ENCODE data around the gene SLIT3.
"Not testable (repeated sequence)": the region's sequence is repeated elsewhere in the genome, so short reads cannot be mapped to it uniquely, and the experiment has no call there.

Gene SLIT3

DNA sequence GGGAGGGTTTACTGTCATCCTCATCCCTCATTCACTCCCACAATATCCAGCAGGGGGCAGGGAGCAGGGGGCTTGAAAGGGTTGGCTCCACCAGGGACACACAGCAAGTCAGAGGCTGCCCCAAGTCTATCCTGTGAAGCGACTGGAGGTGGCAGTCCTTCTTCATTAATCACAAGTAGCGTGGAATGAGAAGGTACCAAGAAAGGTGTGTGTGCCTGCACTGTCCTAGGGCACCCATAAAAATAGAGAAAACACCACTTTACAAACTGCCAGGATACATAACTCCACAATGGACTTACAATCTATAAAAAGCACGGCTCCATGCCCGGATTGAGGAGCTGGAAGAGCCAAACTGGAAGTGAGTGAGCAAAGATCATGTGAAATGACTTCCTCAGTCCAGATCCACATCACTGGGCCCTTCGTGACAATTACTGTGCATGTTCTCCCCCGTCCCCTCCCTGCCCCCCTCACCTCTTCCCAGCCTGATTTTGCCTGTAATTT is 183.9 kb downstream of the SLIT3 start:
- in situ Hi-C loops (cut with MboI; ENCODE audit: low sequenced_read_pairs): no loop called here

DNA sequence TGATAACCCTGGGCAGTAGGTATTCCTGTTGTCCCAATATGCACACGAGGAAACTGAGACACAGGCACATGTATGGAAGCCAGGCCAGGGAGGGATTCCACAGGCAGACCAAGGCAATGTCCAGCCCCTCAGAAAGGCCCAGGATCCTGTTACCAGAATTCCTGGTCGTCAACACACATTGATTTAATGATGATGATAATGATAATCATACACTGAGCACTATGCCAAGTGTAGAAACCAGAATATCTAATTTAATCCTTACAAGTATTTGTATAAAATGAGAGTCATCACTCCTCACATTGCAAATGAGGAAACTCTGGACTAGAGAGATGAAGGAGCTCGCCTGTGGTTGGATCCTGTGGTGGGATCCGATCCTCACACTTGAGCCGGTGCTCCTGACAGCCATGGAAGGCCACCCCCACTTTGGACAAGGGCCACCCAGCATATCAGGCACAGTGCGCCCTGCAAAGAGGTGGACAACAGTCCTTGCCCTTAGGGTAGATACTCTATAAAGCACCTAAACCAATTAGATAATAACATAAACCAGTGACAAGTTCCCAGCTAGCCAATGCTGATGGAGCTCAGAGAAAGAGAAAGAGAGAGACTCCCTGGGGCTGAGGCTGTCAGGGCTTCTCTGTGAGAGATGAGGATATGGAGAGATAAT is 185.3 kb downstream of the SLIT3 start:
- in situ Hi-C loops (cut with MboI; ENCODE audit: low sequenced_read_pairs): no loop called here

DNA sequence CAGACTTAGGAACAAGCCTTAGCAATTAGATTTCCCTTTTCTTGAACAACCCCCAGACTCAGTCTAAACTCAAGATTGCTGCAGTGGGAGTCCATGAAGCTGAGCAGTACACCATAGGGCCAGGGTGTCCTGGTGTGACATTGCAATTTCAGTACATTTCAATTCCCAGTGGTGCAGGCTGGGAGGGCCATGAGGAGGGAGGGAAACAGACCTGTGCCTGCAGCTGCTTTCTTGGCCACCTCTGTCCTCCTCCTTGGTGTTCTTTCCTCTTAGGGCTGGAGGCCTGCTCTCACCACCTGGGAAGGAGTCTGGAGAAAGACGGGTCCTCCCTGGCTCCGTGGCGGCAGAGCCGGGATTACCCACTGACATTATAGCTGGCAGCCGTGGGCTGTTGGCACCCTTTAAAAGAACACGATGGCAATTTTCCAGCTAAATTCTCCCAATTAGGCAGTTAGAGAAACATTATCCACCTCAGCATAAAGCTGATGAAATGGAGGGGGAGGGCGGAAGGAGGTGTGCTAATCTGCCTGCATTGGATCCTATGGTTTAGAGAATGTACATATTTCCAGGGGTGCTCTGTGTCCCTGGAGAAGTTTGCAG is 186.4 kb downstream of the SLIT3 start:
- in situ Hi-C loops (cut with MboI; ENCODE audit: low sequenced_read_pairs): no loop called here

DNA sequence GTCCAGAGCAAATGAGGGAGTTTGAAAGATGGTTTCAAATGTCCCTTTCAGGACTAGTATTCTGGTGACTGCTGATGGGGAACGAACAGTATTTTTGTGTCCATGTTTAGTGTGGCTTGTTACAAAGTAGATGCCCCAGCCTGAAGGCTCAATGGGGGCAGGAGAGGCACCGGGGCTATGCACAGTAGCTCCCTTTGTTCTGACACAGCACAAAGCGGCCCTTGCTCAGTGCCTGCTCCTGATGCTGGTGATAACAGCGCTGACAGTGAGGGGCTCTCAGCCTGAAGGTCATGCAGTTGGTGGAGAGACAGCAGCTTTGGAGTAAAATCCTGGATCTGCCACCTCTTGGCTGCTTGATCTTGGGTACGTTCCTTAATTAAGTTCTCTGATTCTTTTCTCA is 188.9 kb downstream of the SLIT3 start:
- in situ Hi-C loops (cut with MboI; ENCODE audit: low sequenced_read_pairs): no loop called here

DNA sequence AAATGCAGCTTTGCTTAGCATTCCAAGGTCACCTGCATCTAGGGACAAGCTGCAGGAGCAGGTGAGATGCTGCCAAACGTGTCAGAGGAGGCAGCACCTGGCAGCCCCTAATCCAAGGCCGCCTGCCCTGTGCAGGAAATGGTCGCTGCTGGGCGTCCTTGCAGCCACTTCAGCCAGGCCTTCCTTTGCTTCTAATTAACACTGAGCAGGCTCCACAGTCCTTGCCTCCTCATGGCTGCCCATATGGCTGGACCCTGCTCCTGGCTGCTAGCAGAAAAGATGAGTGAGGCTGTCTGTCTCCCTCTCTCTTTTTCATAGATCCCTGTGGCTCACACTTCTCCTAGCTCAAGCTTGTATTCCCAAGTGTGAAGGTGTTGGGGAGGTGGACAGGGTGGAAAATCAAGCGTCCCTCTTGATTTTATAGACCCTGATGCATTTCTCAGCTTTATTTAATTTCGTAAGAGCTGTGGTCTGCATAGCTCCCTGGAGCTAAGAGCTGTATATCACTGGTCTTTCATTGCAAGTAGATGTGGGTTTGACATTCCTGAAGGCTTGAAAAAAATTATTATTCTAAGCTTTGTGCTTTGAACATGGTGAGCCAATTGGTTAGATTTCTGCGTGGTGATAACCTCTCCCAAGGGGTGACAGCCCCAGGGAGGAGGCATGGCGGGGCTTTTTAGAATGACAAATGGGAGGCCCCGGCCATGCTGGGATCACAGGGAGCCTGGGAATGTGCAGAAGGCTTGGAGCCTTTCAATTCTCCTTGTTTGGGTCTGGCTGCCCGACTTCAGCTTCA is 193.8 kb downstream of the SLIT3 start:
- in situ Hi-C loops (cut with MboI; ENCODE audit: low sequenced_read_pairs): no loop called here

DNA sequence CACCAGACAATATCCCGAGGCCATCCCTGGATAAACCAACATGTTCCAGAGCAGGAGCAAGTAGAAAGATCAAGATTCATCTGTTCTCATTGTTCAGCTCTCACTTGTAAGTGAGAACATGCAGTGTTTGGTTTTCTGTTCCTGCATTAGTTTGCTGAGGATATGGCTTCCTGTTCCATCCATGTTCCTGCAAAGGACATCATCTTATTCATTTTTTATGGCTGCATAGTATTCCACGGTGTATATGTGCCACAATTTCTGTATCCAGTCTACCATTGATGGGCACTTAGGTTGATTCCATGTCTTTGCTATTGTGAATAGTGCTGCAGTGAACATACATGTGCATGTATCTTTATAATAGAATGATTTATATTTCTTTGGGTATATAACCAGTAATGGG is 195.4 kb downstream of the SLIT3 start:
- in situ Hi-C loops (cut with MboI; ENCODE audit: low sequenced_read_pairs): not testable (repeated sequence)

DNA sequence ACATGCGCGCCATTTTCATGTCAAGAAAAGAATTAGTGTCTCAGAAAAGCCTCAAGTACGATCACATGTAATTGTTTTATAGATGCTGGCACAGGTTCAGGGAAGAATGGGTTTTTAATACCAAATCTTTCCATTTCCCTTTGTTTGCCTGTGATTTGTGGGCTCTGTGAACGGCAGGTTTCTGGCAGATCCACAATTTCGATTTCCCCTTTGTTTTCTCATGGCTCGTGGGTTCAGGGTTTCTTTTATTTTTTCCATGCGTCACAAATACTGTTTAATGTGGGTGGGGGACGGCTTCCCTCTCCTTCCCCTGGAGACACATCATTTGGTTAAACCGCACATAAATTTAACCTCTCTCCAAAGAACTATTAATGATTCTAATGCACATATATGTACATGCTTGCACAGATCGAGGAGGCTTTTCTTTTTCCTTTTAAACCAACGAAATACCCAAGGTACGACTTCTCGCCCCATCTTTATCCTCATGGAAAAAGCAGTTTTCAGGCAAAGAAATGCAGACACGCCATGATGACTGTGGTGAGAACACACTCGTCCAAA is 195.9 kb downstream of the SLIT3 start:
- in situ Hi-C loops (cut with MboI; ENCODE audit: low sequenced_read_pairs): no loop called here

DNA sequence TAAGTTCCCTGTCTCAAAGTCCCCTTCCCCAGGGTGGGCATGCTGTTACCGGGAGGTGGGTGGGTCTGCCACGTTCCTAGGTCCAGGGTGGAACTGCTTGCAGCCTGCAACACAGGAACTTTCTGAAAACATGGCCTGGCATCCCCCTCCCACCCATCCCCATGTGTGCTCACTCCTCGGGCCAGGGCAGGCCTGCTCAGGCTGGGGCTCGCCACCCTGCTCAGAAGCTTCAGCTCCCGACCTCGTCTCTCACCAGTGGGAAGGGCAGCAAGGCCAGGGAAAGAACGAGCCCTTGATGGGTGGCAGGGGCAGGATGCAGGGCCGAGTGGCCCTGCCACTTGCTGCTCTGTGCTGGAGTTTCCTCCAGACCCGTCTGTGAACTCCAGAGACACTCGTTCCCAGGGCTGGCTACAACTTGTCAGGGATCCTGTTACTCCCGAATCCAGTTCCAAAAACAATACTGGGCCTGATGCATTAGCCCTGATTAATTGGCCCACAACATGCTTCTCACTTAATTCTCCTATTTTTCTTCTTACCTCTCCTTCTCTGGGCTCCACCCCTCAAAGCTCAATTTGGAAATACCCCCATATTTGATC is 197.3 kb downstream of the SLIT3 start:
- in situ Hi-C loops (cut with MboI; ENCODE audit: low sequenced_read_pairs): no loop called here

DNA sequence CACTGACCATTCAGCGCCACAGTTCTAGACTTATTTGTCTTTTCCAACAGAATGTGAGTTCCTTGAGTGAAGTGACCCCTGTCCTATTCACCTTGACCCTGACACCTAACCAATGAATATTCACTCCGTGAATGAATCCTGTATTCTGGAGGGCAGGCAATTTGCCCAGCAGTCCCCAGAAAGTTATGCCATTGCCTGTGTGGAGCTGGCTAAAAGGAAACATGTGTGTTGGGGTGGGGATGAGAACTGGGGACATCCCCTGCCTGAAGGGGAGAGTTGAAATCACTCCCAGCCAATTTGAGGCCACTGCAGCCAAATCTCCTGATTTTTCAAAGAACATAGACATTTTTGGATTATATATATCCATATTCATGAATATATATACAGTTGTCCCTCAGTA is 199.0 kb downstream of the SLIT3 start:
- in situ Hi-C loops (cut with MboI; ENCODE audit: low sequenced_read_pairs): no loop called here

DNA sequence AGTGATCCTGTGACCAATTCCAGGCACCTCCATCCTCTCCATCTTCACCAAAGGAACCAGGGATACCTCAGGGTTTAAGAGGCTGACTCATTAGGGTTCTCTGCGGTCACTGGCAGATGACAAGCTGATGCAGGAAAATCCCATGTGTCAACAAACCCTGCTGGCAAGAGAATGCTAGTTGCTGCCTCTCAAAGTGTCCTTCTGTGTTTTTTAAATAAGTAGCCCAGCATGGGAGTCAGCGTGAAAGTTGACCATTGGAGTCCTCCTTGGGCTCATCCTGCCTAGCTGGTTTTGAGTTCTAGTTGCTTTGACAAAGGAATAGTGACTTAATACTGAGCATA is 200.2 kb downstream of the SLIT3 start:
- in situ Hi-C loops (cut with MboI; ENCODE audit: low sequenced_read_pairs): no loop called here

DNA sequence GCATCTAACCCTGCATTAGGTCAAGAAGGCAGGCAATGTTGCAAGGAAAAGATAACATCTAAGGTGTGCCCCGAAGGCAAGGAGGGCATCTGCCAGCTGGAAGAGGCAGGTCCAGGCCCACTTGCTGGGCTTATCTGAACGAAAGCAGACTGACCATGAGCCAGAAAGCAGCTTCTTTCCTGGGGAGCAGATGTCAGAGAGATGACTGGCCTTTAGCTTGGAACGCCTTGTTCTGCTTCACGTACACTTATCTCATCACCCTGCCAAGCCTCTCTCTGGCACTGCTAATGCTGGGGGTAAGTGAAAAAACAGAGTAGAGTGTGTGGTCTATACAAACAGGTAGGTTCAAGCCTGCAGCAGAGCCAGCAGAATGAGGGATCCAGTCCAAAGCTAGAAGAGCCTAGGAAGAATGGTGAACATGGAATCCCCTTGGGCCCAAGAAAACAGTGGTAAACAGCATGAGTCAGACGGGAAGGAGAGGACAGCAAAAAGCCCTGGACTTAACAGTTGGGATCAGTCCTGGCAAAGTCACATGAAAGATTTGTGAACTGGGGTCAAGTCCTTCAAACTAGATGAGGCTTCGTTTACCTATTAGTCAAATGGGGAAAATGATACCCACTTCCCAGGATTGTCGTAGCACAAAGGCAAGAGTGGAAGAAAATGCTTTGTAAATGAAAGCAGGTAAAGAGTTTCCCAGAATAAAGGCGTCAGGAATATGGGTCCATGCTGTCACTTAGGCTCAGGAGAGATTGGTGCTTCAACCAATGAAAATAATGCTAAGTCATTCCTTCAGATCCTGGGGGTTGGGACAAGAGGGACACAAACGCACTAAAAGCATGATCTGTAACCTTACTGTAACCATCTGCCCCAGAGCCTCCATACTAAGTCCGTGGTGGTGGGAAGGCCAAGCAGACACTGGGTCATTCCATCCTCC is 200.9 kb downstream of the SLIT3 start:
- in situ Hi-C loops (cut with MboI; ENCODE audit: low sequenced_read_pairs): no loop called here

DNA sequence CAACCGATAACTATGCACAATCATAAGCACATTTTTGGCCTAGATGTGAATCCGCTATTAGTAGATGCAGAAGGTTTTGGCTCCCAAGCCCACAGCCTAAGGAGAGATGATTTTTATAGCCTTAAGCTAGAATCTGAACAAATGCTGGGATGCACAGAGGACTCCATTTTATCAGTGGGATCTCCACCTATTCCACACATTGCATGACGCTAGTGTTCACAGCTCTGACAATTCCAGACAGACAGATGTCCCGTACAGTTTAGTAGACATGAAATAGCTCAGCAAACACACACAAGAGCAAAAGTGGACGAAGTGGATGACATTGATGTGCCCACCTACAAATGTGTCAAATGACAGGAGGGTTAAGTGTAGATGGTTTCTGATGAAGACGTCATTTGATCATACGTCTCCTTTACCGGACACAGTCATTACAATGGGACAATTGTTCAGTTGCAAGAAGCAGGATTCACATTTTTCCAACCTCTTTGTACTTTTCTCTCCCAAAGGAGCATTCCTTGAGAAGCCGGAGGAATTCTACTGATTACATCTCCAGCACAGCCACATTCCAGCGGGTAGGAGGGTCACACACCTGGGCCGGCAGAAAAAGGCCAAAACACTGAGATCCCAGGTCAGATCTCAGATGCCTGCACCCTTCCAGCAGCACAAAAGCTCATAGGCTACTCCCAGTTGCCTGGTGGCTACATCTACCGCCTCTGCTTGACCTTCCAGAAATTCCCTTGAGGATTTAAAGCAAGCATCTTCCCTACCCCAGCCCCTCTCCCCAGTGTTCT is 202.4 kb downstream of the SLIT3 start:
- in situ Hi-C loops (cut with MboI; ENCODE audit: low sequenced_read_pairs): no loop called here

DNA sequence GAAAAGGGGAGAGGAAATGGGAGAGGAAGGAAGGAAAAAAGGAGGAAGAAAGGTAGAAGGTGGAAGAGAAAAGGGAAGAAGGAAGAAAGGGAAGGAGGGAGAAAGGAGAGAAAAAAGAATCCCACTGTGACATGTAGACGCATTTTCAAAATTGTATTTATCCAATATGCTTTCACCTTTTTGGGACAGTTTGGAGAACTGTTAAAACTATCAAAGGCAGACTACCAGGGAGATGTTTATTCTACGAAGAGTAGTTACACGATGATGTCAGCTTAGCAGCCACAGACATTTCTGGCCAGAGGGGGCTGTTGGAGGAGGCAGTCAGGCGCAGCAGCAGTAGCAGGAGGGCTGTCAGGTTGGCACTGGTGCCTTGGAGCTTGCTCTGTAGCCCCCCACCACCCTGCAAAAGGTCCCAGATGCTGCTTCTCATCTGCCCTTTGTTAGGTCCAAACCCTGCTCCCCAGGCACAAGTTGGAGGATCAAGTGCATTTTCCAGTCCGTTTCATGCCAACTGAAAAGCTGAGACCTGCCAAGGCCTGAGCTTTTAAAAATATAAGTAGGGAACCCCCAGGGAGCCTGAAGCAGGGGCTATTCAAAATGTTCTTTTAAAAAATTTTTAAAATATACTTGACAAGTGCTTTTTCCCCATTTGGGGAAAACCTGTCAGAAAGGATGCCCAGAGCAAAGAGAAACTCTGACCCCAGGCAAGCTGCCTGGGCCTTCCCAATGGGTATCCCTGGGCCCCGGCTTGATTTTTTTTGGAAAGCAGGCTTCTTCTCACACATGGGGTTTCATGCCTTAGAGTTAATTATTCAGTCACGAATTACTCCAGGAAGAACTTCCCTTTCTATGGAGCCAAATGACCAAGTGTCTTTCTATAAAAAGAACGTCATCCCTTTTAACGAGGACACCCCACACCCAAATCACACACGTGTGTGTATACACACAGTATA is 203.3 kb downstream of the SLIT3 start:
- in situ Hi-C loops (cut with MboI; ENCODE audit: low sequenced_read_pairs): no loop called here

DNA sequence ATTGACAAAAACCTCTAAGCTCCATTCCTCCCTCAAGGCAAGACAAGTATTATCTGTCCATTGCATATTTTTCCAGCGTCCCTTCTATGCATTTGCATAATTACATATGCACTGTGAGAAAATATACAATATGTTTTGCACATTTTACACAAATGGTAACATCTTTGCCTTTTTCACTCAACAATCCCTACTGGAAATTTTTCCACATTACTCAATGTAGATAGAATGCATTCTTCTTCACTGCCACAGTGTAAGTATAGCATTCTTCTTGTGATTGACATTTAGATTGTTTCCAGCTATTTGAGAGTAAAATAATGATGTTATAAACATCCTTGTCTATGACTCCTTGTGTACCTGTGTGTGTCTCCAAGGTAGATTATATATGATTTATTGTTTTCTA is 205.0 kb downstream of the SLIT3 start:
- in situ Hi-C loops (cut with MboI; ENCODE audit: low sequenced_read_pairs): no loop called here

DNA sequence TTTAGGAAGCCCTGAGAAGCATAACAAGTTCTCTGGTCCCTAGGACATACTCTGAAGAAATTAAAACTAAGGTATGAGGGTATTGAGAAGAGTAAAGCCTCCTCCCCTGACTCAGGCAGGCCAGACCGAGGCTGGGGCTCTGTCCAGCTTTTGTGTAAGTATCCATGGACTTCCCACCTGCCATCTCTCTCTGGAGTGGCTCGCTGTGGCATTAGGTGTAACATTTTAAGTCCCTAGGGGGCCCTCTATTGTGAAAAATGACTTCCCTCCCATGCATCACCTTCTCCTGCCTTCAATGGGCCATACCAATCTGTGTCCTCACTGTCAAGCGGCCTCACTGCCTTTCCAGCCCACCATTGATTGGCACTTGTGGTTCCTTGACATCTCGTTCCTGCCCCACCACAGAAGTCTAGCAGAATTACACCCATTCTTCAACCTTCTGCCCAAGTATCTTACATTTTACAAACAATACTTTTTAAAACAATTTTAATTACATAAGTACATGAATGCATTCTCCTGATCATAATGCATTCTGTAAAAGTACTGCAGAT is 205.5 kb downstream of the SLIT3 start:
- in situ Hi-C loops (cut with MboI; ENCODE audit: low sequenced_read_pairs): no loop called here

DNA sequence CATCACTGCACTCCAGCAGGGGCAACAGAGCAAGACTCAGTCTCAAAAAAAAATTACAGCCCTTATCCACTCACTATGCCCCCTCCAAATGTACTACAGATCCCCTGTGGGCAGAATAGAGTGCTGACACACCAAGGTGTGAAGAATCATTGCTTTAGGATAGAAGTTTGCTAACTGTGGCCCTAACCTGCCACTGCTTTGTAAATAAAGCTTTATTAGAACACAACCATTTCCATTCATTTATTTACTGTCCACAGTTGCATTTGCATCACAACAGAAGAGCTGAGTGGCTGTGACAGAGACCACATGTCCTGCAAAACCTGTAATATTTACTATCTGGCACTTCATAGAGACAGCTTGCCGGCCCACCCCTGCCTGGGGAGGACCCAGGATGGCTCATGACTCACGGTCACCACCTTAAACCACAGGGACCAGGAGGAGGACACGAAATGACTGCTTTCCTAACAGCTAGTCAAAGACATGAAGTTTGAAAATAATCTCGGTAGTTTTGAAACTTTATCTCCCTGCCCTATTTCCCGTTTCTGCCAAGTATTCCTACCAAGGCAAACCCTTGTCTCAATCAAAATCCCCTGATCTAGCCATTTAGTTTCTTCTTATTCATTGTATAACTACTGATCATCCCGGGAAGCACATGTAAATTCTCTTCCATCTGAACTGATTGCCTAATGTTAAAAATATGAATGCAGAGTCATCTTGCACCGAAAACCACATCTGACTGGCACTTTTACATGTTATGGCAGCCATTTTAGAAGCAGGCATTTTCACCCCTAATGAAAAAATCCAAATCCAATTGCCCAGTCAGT is 206.1 kb downstream of the SLIT3 start:
- in situ Hi-C loops (cut with MboI; ENCODE audit: low sequenced_read_pairs): no loop called here

DNA sequence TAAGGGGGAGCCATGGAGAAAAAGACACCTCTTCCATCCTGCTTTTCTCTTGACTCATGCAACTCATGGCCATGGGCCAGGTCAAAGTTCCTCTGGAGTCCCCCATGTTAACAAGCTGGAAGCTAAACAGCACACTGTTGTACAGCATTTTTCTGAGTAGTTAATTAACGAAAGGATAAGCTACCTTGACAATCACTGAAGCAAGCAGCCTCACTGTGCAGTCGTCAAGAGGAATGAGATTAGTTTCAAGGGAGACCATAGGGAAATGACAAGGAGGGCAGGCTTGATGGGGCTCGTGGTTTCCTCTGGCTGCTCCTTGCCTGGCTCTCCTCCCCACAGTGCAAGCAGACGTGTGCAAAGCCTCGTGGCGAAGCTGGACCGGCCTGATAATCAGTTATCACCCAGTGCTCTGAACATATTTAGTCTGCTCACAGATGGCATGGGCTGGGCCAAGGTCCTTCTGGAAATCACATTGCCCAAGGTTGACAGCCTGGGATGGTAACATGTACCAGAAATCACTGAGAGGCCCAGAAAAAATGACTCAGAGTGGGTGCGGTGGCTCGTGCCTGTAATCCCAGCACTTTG is 209.5 kb downstream of the SLIT3 start:
- in situ Hi-C loops (cut with MboI; ENCODE audit: low sequenced_read_pairs): no loop called here

All from HL-60/S4 treated with retinoic acid at 250 ng/mL for 4 days and 3 days (cell line).